Esophagus squamous epithelium (tissue), 4 donors: ENCODE data around the gene PLEKHM1.
"Not testable (repeated sequence)": the region's sequence is repeated elsewhere in the genome, so short reads cannot be mapped to it uniquely, and the experiment has no call there.

Experiments used
- CTCF ChIP-seq, 6 experiments: fragments of 450-650 bp in 4 of 6; fragments of 200-600 bp in 2 of 6; sonication (generic) in 2 of 6; IDR thresholded peaks; one replicate each; pipeline ENCODE4 v1.5.1; 2016 to 2019; ENCODE audit warnings: antibody characterized with exemption in 6 of 6, mild to moderate bottlenecking in 4 of 6, moderate library complexity in 4 of 6
- POLR2A ChIP-seq, 4 donors: fragments of 450-650 bp; IDR thresholded peaks; one replicate each; pipeline ENCODE4 v1.6.1; 2017; ENCODE audit warnings: antibody characterized with exemption in 4 of 4, mild to moderate bottlenecking in 4 of 4, moderate library complexity in 3 of 4

- not testable (repeated sequence) for TF ChIP-seq CTCF, POLR2A (IDR thresholded peaks at IDR 0.05)
These were observed 42.0 kb downstream of the PLEKHM1 start for GRCh38 chr17:45448483-45448882.
